B cell (primary cell): ENCODE data around the gene RPS15. TPM values are rescaled to one million over a fixed set of nuclear protein-coding genes. Genes with fewer than 3 reads are reported as not detected.

Experiments
- ATAC-seq: fragments of 200-7000 bp; cut with Tn5 transposase; one replicate; pipeline ENCODE4 v1.10.0; 2021; ENCODE audit warnings: low read depth, mild to moderate bottlenecking, moderate number of reproducible peaks, moderate library complexity
- CTCF ChIA-PET: fragments of 350-600 bp; sonication (Branson Sonifier 250); formaldehyde crosslinking; loops from one replicate; lab custom pipeline; 2021; ENCODE audit warnings: antibody characterized with exemption, inconsistent platforms; lab: Charles Lee
- POLR2A ChIA-PET: fragments of 350-600 bp; sonication (Branson Sonifier 250); formaldehyde crosslinking; loops from one replicate; lab custom pipeline; 2021; ENCODE audit warnings: antibody characterized with exemption; lab: Charles Lee
- DNase-seq: peaks from one replicate; pipeline ENCODE4 v3.0.0; 2013
- H2AFZ ChIP-seq: 2 replicates; pipeline ENCODE4 v1.6.1; 2012; ENCODE audit warnings: mild to moderate bottlenecking, low read depth, low read length; ENCODE audit not compliant: insufficient read depth, poor library complexity, severe bottlenecking
- H3K27ac ChIP-seq, 2 donors: 1 replicate in 1 of 2; 2 replicates in 1 of 2; pipeline ENCODE4 v1.5.1; 2012 to 2013; ENCODE audit warnings: low read length in 2 of 2, mild to moderate bottlenecking in 2 of 2, moderate library complexity in 1 of 2
- H3K27me3 ChIP-seq, 4 experiments: fragments of 200-600 bp in 1 of 4; sonication (generic) in 1 of 4; replicated peaks in 1 of 4; 1 replicate in 2 of 4; 2 replicates in 2 of 4; pipeline versions ENCODE4 v1.6.1 to v1.7.0; 2013 to 2016; ENCODE audit warnings: low read length in 3 of 4, mild to moderate bottlenecking in 2 of 4, mixed read lengths in 1 of 4, moderate library complexity in 1 of 4; ENCODE audit not compliant: insufficient read depth in 4 of 4, control insufficient read depth in 3 of 4; ENCODE audit errors: control extremely low read depth in 1 of 4
- H3K36me3 ChIP-seq, 2 experiments: replicated peaks in 1 of 2; 1 replicate in 1 of 2; 2 replicates in 1 of 2; pipeline versions ENCODE4 v1.6.1 to v1.7.1; 2013; ENCODE audit warnings: low read length in 1 of 2; ENCODE audit not compliant: insufficient read depth in 2 of 2, control insufficient read depth in 1 of 2; ENCODE audit errors: control extremely low read depth in 1 of 2, extremely low read depth in 1 of 2
- H3K4me1 ChIP-seq, 2 donors: fragments of 200-600 bp in 1 of 2; sonication (generic) in 1 of 2; 1 replicate in 1 of 2; 2 replicates in 1 of 2; pipeline versions ENCODE4 v1.5.1 to v1.6.1; 2013 to 2017; ENCODE audit warnings: low read length in 2 of 2; ENCODE audit not compliant: control insufficient read depth in 2 of 2, insufficient read depth in 2 of 2
- H3K4me2 ChIP-seq: replicated peaks from 2 replicates; pipeline ENCODE3; 2012; ENCODE audit warnings: mild to moderate bottlenecking, low read depth, low read length; ENCODE audit not compliant: poor library complexity, severe bottlenecking
- H3K4me3 ChIP-seq, 5 experiments: fragments of 200-600 bp in 1 of 5; sonication (generic) in 1 of 5; 1 replicate in 3 of 5; 2 replicates in 2 of 5; pipeline versions ENCODE4 v1.5.1 to v1.7.0; 2011 to 2016; ENCODE audit warnings: low read length in 4 of 5, mild to moderate bottlenecking in 4 of 5, low read depth in 2 of 5, control low read depth in 1 of 5, moderate library complexity in 1 of 5; ENCODE audit not compliant: insufficient read depth in 1 of 5; ENCODE audit errors: control extremely low read depth in 1 of 5, extremely low read depth in 1 of 5
- H3K79me2 ChIP-seq: fragments of 200-600 bp; sonication (generic); one replicate; pipeline ENCODE4 v1.6.0; 2016; ENCODE audit warnings: low read length; ENCODE audit not compliant: control insufficient read depth, insufficient read depth
- H3K9ac ChIP-seq: fragments of 200-600 bp; sonication (generic); 2 replicates; pipeline ENCODE4 v1.6.1; 2017; ENCODE audit warnings: mild to moderate bottlenecking, low read length, moderate library complexity
- H3K9me3 ChIP-seq, 3 donors: one replicate each; pipeline versions ENCODE4 v1.6.1 to v1.7.1; 2013; ENCODE audit warnings: low read length in 2 of 3; ENCODE audit not compliant: control insufficient read depth in 2 of 3, insufficient read depth in 1 of 3; ENCODE audit errors: control extremely low read depth in 1 of 3
- H4K20me1 ChIP-seq: 2 replicates; pipeline ENCODE4 v1.6.0; 2012; ENCODE audit warnings: mild to moderate bottlenecking, low read length; ENCODE audit not compliant: insufficient read depth, control insufficient read depth, poor library complexity, severe bottlenecking
- H3K27ac Mint-ChIP-seq: one replicate; pipeline ENCODE4 v1.8.0; 2021; ENCODE audit warnings: mixed read lengths
- H3K27me3 Mint-ChIP-seq: one replicate; pipeline ENCODE4 v1.8.0; 2021; ENCODE audit warnings: mixed read lengths
- H3K4me1 Mint-ChIP-seq: one replicate; pipeline ENCODE4 v1.8.0; 2021; ENCODE audit warnings: mixed read lengths
- H3K4me3 Mint-ChIP-seq: one replicate; pipeline ENCODE4 v1.8.0; 2021; ENCODE audit warnings: mixed read lengths
- H3K9me3 Mint-ChIP-seq: one replicate; pipeline ENCODE4 v1.8.0; 2022; ENCODE audit warnings: mixed read lengths; ENCODE audit not compliant: insufficient read depth
- EZH2 ChIP-seq: IDR thresholded peaks from 2 replicates; pipeline ENCODE4 v1.6.1; 2012; ENCODE audit warnings: borderline replicate concordance, low read depth, mild to moderate bottlenecking, moderate library complexity, low read length; ENCODE audit not compliant: insufficient read depth, poor library complexity, severe bottlenecking
- WGBS: methylation state at CpG from one replicate; pipeline ENCODE4 v1.1.5; 2013; ENCODE audit warnings: missing lambda C conversion rate; ENCODE audit not compliant: insufficient coverage; 5-methylcytosine and 5-hydroxymethylcytosine counted together
- intact Hi-C: fragments of 100-400 bp; cut with micrococcal nuclease; formaldehyde crosslinking; loops from one replicate; pipeline ENCODE4 v1.10.0; 2022
- polyA plus RNA-seq: library from polyadenylated mRNA; depleted of rRNA; stranded (reverse); fragments of >200 nt; gene quantifications from 2 replicates; pipeline ENCODE4 v1.2.3, GENCODE V29; 2012
- total RNA-seq, 2 donors: library from RNA; stranded (reverse); fragments of 120-200 nt in 1 of 2; gene quantifications; 1 replicate in 1 of 2; 2 replicates in 1 of 2; pipeline versions ENCODE4 v1.2.3 to v1.2.4, GENCODE V29; 2013 to 2022
- TF ChIP-seq, protein P1 (sequence below): fragments of 200-600 bp; IDR thresholded peaks from one replicate; pipeline ENCODE4 v1.8.0; 2022; ENCODE audit warnings: antibody characterized with exemption, mild to moderate bottlenecking

Gene RPS15
- total and polyA plus RNA-seq, 2 donors (not counting 1 experiment from before 2014, with no cell fraction given), result 1,520 to 6,007 TPM

DNA sequence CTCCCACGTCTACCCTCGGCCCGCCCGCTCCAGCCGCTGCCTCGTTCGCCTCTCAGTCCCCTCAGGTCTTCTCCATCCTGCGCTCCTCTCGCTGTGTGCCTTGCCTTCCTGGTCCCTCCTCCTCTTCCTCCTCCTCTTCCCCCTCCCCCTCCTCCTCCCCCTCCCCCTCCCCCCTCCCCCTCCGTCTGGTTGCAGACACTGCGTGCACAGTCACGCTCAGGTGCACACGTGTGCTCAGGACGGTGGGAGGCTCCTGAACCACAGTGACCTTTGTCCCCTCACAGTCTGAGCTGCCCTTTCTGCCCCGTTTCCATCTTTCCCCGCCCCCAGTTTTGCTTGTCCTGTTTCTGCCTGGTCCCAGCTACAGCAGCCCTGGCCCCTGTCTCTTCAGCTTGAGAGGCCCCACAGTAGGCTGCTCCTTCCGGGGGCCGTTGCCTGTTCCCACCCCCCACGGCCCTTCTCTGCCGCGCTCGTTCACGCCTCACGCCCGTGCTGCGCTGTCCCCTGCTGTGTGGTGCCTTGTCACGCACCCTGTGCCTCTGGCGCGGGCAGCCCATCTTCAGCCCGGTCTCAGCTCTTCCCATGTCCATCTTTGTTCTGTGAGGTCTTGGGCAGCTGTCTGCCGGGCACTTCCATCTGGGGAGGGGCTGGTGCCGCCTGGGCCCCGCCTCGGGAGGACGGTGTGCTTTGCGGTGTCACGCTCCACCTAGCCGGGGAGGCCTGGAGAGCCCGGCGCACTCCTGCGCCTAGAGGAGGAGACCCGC is 13.8 kb upstream of the RPS15 start:
- H4K20me1 ChIP-seq, result peaks cover 85% of the 10 kb centered on the region
- TF ChIP-seq, protein P1, sequence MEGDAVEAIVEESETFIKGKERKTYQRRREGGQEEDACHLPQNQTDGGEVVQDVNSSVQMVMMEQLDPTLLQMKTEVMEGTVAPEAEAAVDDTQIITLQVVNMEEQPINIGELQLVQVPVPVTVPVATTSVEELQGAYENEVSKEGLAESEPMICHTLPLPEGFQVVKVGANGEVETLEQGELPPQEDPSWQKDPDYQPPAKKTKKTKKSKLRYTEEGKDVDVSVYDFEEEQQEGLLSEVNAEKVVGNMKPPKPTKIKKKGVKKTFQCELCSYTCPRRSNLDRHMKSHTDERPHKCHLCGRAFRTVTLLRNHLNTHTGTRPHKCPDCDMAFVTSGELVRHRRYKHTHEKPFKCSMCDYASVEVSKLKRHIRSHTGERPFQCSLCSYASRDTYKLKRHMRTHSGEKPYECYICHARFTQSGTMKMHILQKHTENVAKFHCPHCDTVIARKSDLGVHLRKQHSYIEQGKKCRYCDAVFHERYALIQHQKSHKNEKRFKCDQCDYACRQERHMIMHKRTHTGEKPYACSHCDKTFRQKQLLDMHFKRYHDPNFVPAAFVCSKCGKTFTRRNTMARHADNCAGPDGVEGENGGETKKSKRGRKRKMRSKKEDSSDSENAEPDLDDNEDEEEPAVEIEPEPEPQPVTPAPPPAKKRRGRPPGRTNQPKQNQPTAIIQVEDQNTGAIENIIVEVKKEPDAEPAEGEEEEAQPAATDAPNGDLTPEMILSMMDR, result no peak
- TF ChIP-seq EZH2, result no peak
- H3K9ac ChIP-seq, result no peak overlapping the region
- ATAC-seq, result no peak
- Mint-ChIP-seq H3K9me3 (no peaks in the 10 kb centered on the region), H3K27ac (no peak overlapping the region), H3K4me3 (no peak overlapping the region), H3K4me1 (no peaks in the 10 kb centered on the region), H3K27me3 (no peaks in the 10 kb centered on the region)
- H3K4me1 ChIP-seq, result no peaks in the 10 kb centered on the region
- CTCF ChIA-PET, result no interaction called here
- no peaks in the 10 kb centered on the region for H3K27me3 ChIP-seq
- peaks cover 51% of the 10 kb centered on the region for H3K79me2 ChIP-seq
- WGBS, result 91% methylated on average over 31 of the region's 42 CpGs
- no peak overlapping the region for H3K4me3 ChIP-seq
- no peak for DNase-seq
- H3K36me3 ChIP-seq, result peaks cover 0 to 73% of the 10 kb centered on the region in 2 experiments
- POLR2A ChIA-PET, result no interaction called here
- H3K9me3 ChIP-seq, result no peaks in the 10 kb centered on the region
- H3K4me2 ChIP-seq, result no peak overlapping the region
- intact Hi-C loops, result no loop called here
- H2AFZ ChIP-seq, result no peak overlapping the region
- H3K27ac ChIP-seq, result no peak overlapping the region

DNA sequence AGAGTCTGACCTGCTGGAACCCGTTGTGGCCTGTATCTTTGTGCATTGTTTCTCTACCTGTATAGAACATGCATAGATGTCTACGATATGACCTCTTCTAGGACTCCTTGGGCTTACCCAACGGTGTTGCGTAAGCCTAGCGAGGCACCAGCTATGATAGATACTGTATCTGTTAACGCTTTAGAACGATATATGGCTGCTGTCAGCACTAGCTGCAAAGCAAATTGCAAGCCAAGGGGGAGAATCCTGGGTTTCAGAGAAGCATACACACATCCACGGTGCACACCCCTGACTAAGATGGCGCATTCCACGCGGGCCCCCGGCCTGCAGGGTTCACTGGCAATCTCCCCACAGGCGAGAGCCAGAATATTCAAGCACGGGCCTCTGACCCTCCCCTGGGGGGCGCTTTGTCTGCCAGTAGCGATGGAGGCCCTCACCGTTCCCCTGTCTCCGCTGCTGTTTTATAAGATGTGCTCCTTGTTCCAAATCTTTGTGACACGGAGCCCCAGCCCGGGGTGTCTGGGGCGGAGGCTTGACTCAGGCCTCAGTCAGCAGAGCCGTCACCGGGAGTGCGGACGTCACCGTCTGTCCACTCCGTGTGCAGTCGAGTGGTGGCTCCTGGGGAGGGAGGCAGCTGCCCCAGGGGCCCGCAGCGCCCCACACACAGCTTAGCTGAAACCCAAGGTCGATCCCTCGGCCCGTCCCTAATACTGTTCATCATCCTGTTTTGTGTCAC is 12.9 kb upstream of the RPS15 start:
- Histone ChIP-seq H3K4me1 (no peaks in the 10 kb centered on the region), H4K20me1 (peaks cover 82% of the 10 kb centered on the region), H3K27ac (no peak overlapping the region), H3K79me2 (peaks cover 46% of the 10 kb centered on the region), H3K27me3 (no peaks in the 10 kb centered on the region), H3K36me3 (peaks cover 0 to 76% of the 10 kb centered on the region in 2 experiments), H3K9ac (no peak overlapping the region), H3K4me2 (no peak overlapping the region), H3K9me3 (no peaks in the 10 kb centered on the region), H2AFZ (no peak overlapping the region), H3K4me3 (no peak overlapping the region)
- 97% methylated on average over 31 of the region's 33 CpGs for WGBS
- Mint-ChIP-seq H3K4me1 (no peaks in the 10 kb centered on the region), H3K27me3 (no peaks in the 10 kb centered on the region), H3K4me3 (no peak overlapping the region), H3K9me3 (no peaks in the 10 kb centered on the region), H3K27ac (no peak overlapping the region)
- intact Hi-C loops, result no loop called here
- ChIA-PET POLR2A (no interaction called here), CTCF (no interaction called here)
- ATAC-seq (no peak), DNase-seq (no peak)
- TF ChIP-seq, protein P1, result no peak
- no peak for TF ChIP-seq EZH2
